Endodermal cell (in vitro differentiated cells): Measurements from ENCODE around the gene BTNL9. TPM values are rescaled to one million over a fixed set of nuclear protein-coding genes. Genes with fewer than 3 reads are reported as not detected.

Experiments
- DNase-seq: peaks from one replicate; pipeline ENCODE4 v3.0.0-alpha.2; 2017
- H3K27ac ChIP-seq: 2 replicates; pipeline ENCODE4 v1.5.1; 2013; ENCODE audit warnings: mild to moderate bottlenecking, low read depth, low read length, moderate library complexity
- H3K27me3 ChIP-seq: 2 replicates; pipeline ENCODE4 v1.6.1; 2013; ENCODE audit warnings: mild to moderate bottlenecking, low read length, moderate library complexity; ENCODE audit not compliant: insufficient read depth, control insufficient read depth, poor library complexity, severe bottlenecking
- H3K36me3 ChIP-seq: 2 replicates; pipeline ENCODE4 v1.7.0; 2013; ENCODE audit warnings: mild to moderate bottlenecking, low read length, moderate library complexity; ENCODE audit not compliant: control insufficient read depth, insufficient read depth
- H3K4me1 ChIP-seq: one replicate; pipeline ENCODE4 v1.7.0; 2013; ENCODE audit warnings: low read length; ENCODE audit not compliant: control insufficient read depth, insufficient read depth
- H3K4me3 ChIP-seq: 2 replicates; pipeline ENCODE4 v1.5.1; 2013; ENCODE audit warnings: mild to moderate bottlenecking, low read length, moderate library complexity
- H3K9ac ChIP-seq: 2 replicates; pipeline ENCODE4 v1.6.1; 2013; ENCODE audit warnings: mild to moderate bottlenecking, low read length, moderate library complexity; ENCODE audit not compliant: poor library complexity, severe bottlenecking; ENCODE audit errors: extremely low read depth
- H3K9me3 ChIP-seq: 2 replicates; pipeline ENCODE4 v1.6.1; 2013; ENCODE audit warnings: mild to moderate bottlenecking, low read length, moderate library complexity; ENCODE audit not compliant: control insufficient read depth
- H3K27ac Mint-ChIP-seq: 2 replicates; pipeline ENCODE4 v1.8.0; 2020; ENCODE audit warnings: mixed read lengths
- H3K27me3 Mint-ChIP-seq: 2 replicates; pipeline ENCODE4 v1.8.0; 2021; ENCODE audit warnings: mild to moderate bottlenecking, mixed read lengths; ENCODE audit not compliant: insufficient read depth
- H3K36me3 Mint-ChIP-seq: 2 replicates; pipeline ENCODE4 v1.8.0; 2020; ENCODE audit warnings: low read depth, mixed read lengths
- H3K4me1 Mint-ChIP-seq: 2 replicates; pipeline ENCODE4 v1.8.0; 2020; ENCODE audit warnings: mixed read lengths
- H3K4me3 Mint-ChIP-seq: 2 replicates; pipeline ENCODE4 v1.8.0; 2020; ENCODE audit warnings: mild to moderate bottlenecking, moderate library complexity, mixed read lengths
- H3K9me3 Mint-ChIP-seq: 2 replicates; pipeline ENCODE4 v1.8.0; 2020; ENCODE audit warnings: mild to moderate bottlenecking, mixed read lengths
- WGBS, 2 experiments: methylation state at CpG; one replicate each; pipeline versions ENCODE4 v1.1.5 to v1.1.7; 2013; ENCODE audit warnings: missing lambda C conversion rate in 2 of 2, mixed read lengths in 1 of 2; ENCODE audit not compliant: insufficient coverage in 1 of 2, insufficient read length in 1 of 2; 5-methylcytosine and 5-hydroxymethylcytosine counted together
- total RNA-seq, 2 donors: library from RNA; stranded (reverse); fragmentation: NEBNext Ultra II Directional in 1 of 2; extraction: Animal tissue kit (Norgen Biotek cat#: 25700) in 1 of 2; gene quantifications; 2 replicates in 1 of 2; 3 replicates in 1 of 2; pipeline ENCODE4 v1.2.1, GENCODE V29; 2021
- TF ChIP-seq, protein P1 (sequence below): fragments of 200-600 bp; sonication (generic); conservative IDR thresholded peaks from 2 replicates; pipeline ENCODE4 v1.5.0; 2021; ENCODE audit warnings: antibody characterized with exemption, mild to moderate bottlenecking

Gene BTNL9
- total RNA-seq, 2 donors from 2014 or later, result not detected

DNA sequence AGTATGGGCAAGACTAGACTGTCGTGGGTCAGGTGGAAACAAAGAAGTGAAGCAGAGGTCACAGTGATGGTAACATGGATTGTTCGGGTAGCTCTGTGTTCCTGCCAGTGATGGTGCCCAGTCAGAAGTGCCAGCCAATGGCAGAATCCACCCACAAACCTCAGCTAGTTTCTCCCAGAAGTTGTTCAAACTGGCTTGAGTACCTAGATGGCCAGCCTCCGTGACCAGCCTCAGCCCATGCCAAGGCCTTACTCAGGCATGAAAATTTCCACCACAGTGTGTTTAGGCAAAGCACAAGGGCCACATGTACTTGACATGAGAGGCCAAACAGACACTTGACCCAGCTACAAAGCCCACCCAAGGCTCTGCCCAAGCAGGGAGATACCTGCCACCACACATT lies 19.4 kb upstream of the BTNL9 start:
- Histone ChIP-seq H3K9me3 (peaks cover 51% of the 10 kb centered on the region), H3K27ac (no peak overlapping the region), H3K27me3 (no peaks in the 10 kb centered on the region), H3K4me1 (no peaks in the 10 kb centered on the region), H3K4me3 (no peak overlapping the region), H3K9ac (no peak overlapping the region), H3K36me3 (no peaks in the 10 kb centered on the region)
- Mint-ChIP-seq H3K27me3 (peaks cover 42% of the 10 kb centered on the region), H3K9me3 (peaks cover 13% of the 10 kb centered on the region), H3K36me3 (no peaks in the 10 kb centered on the region), H3K27ac (no peak overlapping the region), H3K4me3 (no peak overlapping the region), H3K4me1 (no peaks in the 10 kb centered on the region)
- TF ChIP-seq, protein P1, sequence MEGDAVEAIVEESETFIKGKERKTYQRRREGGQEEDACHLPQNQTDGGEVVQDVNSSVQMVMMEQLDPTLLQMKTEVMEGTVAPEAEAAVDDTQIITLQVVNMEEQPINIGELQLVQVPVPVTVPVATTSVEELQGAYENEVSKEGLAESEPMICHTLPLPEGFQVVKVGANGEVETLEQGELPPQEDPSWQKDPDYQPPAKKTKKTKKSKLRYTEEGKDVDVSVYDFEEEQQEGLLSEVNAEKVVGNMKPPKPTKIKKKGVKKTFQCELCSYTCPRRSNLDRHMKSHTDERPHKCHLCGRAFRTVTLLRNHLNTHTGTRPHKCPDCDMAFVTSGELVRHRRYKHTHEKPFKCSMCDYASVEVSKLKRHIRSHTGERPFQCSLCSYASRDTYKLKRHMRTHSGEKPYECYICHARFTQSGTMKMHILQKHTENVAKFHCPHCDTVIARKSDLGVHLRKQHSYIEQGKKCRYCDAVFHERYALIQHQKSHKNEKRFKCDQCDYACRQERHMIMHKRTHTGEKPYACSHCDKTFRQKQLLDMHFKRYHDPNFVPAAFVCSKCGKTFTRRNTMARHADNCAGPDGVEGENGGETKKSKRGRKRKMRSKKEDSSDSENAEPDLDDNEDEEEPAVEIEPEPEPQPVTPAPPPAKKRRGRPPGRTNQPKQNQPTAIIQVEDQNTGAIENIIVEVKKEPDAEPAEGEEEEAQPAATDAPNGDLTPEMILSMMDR, result no peak
- DNase-seq, result no peak
- WGBS, 2 experiments, result 75% methylated on average over 2 to 3 of the region's 3 CpGs

DNA sequence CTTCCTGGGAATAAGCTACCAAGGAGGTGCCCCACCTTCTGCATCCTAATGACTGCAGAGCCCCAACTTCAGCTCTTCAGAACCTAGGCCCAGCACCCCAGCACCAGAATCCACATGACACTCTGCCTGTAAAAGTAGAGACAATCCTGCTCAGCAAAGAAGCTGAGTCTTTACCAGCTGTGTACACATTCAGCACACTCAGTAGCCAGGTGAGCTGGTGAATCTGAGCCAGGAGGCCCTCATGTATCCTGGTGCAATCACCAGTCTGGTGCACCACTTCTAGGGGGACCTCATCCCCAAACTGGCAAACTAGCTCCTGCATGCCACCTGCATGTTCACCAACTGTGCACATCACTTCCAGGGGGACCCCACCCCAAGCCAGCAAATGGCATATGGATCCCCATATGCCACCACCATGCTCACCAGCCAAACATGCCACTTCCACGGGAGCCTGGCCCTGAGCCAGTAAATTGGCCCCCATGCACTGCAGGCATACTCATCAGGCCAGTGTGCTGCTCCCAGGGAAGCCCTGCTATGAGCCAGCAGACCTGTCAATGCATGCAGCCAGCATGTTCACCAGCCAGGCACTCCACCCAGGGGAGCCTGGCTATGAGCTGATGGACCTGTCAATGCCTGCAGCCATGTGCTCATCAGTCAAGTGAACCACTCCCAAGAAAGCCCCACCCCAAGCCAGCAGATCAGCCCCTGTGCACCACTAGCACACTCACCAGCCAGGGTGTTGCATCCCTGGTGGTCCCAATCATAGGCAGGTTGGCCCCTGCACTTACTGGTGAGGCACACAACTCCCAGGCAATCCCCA lies 15.6 kb upstream of the BTNL9 start:
- no peak overlapping the region for H3K27ac ChIP-seq
- Mint-ChIP-seq H3K4me3 (no peak overlapping the region), H3K4me1 (no peaks in the 10 kb centered on the region), H3K36me3 (no peaks in the 10 kb centered on the region), H3K27ac (no peak overlapping the region), H3K9me3 (peaks cover 13% of the 10 kb centered on the region), H3K27me3 (peaks cover 42% of the 10 kb centered on the region)
- TF ChIP-seq, protein P1, result no peak
- H3K9ac ChIP-seq, result no peak overlapping the region
- no peaks in the 10 kb centered on the region for H3K27me3 ChIP-seq
- no peaks in the 10 kb centered on the region for H3K4me1 ChIP-seq
- no peak overlapping the region for H3K4me3 ChIP-seq
- H3K9me3 ChIP-seq, result peaks cover 57% of the 10 kb centered on the region
- no peak for DNase-seq
- no peaks in the 10 kb centered on the region for H3K36me3 ChIP-seq
- 44% methylated on average over 1 of the region's 1 CpG; no CpG with 5 or more reads in 1 of the 2 experiments for WGBS, 2 experiments

DNA sequence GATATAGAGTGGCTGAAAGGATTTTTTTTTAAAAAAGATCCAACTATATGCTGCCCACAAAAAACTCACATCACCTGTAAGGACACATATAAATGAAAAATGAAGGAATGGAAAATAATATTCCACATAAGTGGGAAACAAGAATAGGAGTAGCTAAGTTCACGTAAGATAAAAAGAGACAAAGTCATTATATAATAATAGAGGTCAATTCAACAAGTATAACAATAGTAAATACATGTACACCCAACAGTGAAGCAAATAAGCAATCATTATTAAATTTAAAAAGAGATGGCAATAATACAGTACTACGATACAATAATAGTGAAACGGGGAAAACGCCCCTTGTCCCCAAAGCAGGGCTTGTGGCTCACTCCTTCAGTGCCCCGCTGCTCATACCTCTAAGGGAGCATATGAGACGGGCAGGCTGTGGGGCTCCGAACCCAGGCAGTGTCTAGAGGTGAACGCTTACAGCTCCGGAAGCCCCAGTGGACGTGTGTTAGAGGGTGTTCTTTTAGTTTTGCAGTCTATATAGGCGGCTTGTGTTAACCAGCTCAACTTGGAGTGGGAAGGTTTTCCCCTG lies 12.5 kb upstream of the BTNL9 start:
- no peaks in the 10 kb centered on the region for H3K36me3 Mint-ChIP-seq
- no peak for DNase-seq
- Histone ChIP-seq H3K36me3 (no peaks in the 10 kb centered on the region), H3K27me3 (no peaks in the 10 kb centered on the region), H3K27ac (no peak overlapping the region), H3K9ac (no peak overlapping the region), H3K4me1 (no peaks in the 10 kb centered on the region), H3K4me3 (no peak overlapping the region), H3K9me3 (peaks cover 28% of the 10 kb centered on the region)
- no peak overlapping the region for H3K27ac Mint-ChIP-seq
- H3K4me3 Mint-ChIP-seq, result peak overlapping the region; percentile 53
- H3K9me3 Mint-ChIP-seq, result peaks cover 8% of the 10 kb centered on the region
- no peaks in the 10 kb centered on the region for H3K4me1 Mint-ChIP-seq
- TF ChIP-seq, protein P1, result no peak
- WGBS, 2 experiments, result 79 to 81% methylated on average over 7 to 10 of the region's 11 CpGs
- peaks cover 45% of the 10 kb centered on the region for H3K27me3 Mint-ChIP-seq
